ENCODE measurements around the gene RBP3. TPM values are rescaled to one million over a fixed set of nuclear protein-coding genes. Genes with fewer than 3 reads are reported as not detected.

RBP3 gene
- polyA plus RNA-seq, 3 donors: not detected

DNA sequence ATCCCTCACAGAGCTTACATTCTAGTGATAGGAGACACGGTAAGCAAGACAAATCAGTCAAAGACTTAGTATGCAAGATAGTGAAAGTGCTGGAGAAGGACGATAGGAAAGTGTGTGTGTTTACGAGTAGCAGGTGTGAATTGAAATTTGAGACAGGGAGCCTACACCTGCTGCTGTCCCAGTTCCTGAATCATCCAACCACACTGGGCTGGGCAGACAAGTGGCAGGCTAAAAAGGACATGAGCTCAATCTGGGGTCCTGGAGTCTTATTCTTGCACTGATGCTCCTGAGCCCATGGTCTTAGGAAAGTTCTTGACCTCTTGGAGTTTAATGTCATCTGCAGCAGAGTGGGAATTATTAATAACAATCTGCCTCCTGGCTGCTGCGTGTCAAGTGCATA lies 16.2 kb downstream of the RBP3 start:
- H3K9ac ChIP-seq (ENCODE audit: insufficient read depth, low read length, poor library complexity, severe bottlenecking): no peak overlapping the region
- H3K9me3 ChIP-seq (replicated peaks in 1 of 2; ENCODE audit: control insufficient read depth in 1 of 2, insufficient read depth in 1 of 2, low read length in 2 of 2): no peaks in the 10 kb centered on the region
- TF ChIP-seq, protein P1, sequence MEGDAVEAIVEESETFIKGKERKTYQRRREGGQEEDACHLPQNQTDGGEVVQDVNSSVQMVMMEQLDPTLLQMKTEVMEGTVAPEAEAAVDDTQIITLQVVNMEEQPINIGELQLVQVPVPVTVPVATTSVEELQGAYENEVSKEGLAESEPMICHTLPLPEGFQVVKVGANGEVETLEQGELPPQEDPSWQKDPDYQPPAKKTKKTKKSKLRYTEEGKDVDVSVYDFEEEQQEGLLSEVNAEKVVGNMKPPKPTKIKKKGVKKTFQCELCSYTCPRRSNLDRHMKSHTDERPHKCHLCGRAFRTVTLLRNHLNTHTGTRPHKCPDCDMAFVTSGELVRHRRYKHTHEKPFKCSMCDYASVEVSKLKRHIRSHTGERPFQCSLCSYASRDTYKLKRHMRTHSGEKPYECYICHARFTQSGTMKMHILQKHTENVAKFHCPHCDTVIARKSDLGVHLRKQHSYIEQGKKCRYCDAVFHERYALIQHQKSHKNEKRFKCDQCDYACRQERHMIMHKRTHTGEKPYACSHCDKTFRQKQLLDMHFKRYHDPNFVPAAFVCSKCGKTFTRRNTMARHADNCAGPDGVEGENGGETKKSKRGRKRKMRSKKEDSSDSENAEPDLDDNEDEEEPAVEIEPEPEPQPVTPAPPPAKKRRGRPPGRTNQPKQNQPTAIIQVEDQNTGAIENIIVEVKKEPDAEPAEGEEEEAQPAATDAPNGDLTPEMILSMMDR (IDR thresholded peaks at IDR 0.05): no peak
- DNase-seq: no peak
- no peak overlapping the region for H2AFZ ChIP-seq (ENCODE audit: insufficient read depth, low read depth, low read length, poor library complexity, severe bottlenecking)
- no peak overlapping the region for H3K4me3 ChIP-seq (replicated peaks in 1 of 3; ENCODE audit: low read depth in 2 of 3, low read length in 3 of 3)
- no peak overlapping the region for H3K4me2 ChIP-seq (replicated peaks; ENCODE audit: extremely low read depth, low read length, poor library complexity, severe bottlenecking)
- no peaks in the 10 kb centered on the region for H3K79me2 ChIP-seq (ENCODE audit: insufficient read depth, low read length)
- intact Hi-C loops (cut with micrococcal nuclease): no loop called here
- Mint-ChIP-seq H3K9me3 (no peaks in the 10 kb centered on the region), H3K27ac (no peak overlapping the region), H3K4me3 (no peak overlapping the region), H3K4me1 (no peaks in the 10 kb centered on the region), H3K27me3 (ENCODE audit: low read depth in 3 of 3) (peaks cover 0 to 2% (median 2%) of the 10 kb centered on the region in 3 donors), H3K36me3 (no peaks in the 10 kb centered on the region)
- WGBS (ENCODE audit: insufficient coverage): 91% methylated on average over 1 of the region's 4 CpGs
- H4K20me1 ChIP-seq (ENCODE audit: insufficient read depth, low read length): no peaks in the 10 kb centered on the region
- H3K27me3 ChIP-seq (ENCODE audit: control insufficient read depth in 2 of 2, insufficient read depth in 2 of 2, low read length in 2 of 2): no peaks in the 10 kb centered on the region
- no peaks in the 10 kb centered on the region for H3K4me1 ChIP-seq (ENCODE audit: control insufficient read depth in 1 of 2, insufficient read depth in 2 of 2, low read length in 2 of 2)
- no peak overlapping the region for H3K27ac ChIP-seq (ENCODE audit: low read depth in 1 of 2, low read length in 2 of 2)
- H3K36me3 ChIP-seq (replicated peaks in 1 of 2; ENCODE audit: control insufficient read depth in 1 of 2, insufficient read depth in 2 of 2, low read length in 2 of 2): no peaks in the 10 kb centered on the region

DNA sequence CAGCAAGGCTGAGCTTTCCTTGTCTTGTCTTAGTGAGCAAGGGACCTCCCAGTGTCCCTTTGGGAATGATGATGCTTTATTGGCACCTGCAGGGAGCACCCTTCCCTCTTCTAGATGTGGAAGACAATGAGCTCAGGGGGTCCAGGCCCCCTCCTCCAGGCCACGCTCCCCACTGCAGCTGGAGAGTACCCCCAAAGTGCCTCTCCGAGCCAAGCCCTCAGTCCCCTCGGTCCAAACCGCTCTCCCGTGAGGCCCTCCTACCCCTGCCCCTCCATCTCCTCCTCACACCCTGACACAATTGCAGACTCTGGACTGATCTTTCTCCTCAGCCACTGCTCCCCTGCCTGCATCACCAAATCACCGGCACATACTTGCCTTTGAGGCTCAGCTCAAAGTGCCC lies 16.7 kb downstream of the RBP3 start:
- no peak overlapping the region for H2AFZ ChIP-seq (ENCODE audit: insufficient read depth, low read depth, low read length, poor library complexity, severe bottlenecking)
- H3K4me1 Mint-ChIP-seq: no peaks in the 10 kb centered on the region
- no peaks in the 10 kb centered on the region for H3K27me3 ChIP-seq (ENCODE audit: control insufficient read depth in 2 of 2, insufficient read depth in 2 of 2, low read length in 2 of 2)
- no peaks in the 10 kb centered on the region for H3K79me2 ChIP-seq (ENCODE audit: insufficient read depth, low read length)
- H3K9me3 ChIP-seq (replicated peaks in 1 of 2; ENCODE audit: control insufficient read depth in 1 of 2, insufficient read depth in 1 of 2, low read length in 2 of 2): no peaks in the 10 kb centered on the region
- no peak overlapping the region for H3K4me3 Mint-ChIP-seq
- H3K27me3 Mint-ChIP-seq (ENCODE audit: low read depth in 3 of 3): peaks cover 0 to 3% (median 2%) of the 10 kb centered on the region in 3 donors
- H3K36me3 ChIP-seq (replicated peaks in 1 of 2; ENCODE audit: control insufficient read depth in 1 of 2, insufficient read depth in 2 of 2, low read length in 2 of 2): no peaks in the 10 kb centered on the region
- no peaks in the 10 kb centered on the region for H3K4me1 ChIP-seq (ENCODE audit: control insufficient read depth in 1 of 2, insufficient read depth in 2 of 2, low read length in 2 of 2)
- H3K9ac ChIP-seq (ENCODE audit: insufficient read depth, low read length, poor library complexity, severe bottlenecking): no peak overlapping the region
- H3K4me2 ChIP-seq (replicated peaks; ENCODE audit: extremely low read depth, low read length, poor library complexity, severe bottlenecking): no peak overlapping the region
- intact Hi-C loops (cut with micrococcal nuclease): no loop called here
- no peak for DNase-seq
- H4K20me1 ChIP-seq (ENCODE audit: insufficient read depth, low read length): no peaks in the 10 kb centered on the region
- no peak overlapping the region for H3K4me3 ChIP-seq (replicated peaks in 1 of 3; ENCODE audit: low read depth in 2 of 3, low read length in 3 of 3)
- no peaks in the 10 kb centered on the region for H3K9me3 Mint-ChIP-seq
- no peak overlapping the region for H3K27ac ChIP-seq (ENCODE audit: low read depth in 1 of 2, low read length in 2 of 2)
- no peaks in the 10 kb centered on the region for H3K36me3 Mint-ChIP-seq
- WGBS (ENCODE audit: insufficient coverage): 96% methylated on average over 5 of the region's 6 CpGs
- no peak overlapping the region for H3K27ac Mint-ChIP-seq
- TF ChIP-seq, protein P1 (IDR thresholded peaks at IDR 0.05): no peak
